ENCODE data around the gene NFKB2. TPM values are rescaled to one million over a fixed set of nuclear protein-coding genes. Genes with fewer than 3 reads are reported as not detected.

NFKB2 gene
- total and polyA plus RNA-seq, 4 experiments from 2014 or later: 6.6 to 147 (median 85.7) TPM

DNA sequence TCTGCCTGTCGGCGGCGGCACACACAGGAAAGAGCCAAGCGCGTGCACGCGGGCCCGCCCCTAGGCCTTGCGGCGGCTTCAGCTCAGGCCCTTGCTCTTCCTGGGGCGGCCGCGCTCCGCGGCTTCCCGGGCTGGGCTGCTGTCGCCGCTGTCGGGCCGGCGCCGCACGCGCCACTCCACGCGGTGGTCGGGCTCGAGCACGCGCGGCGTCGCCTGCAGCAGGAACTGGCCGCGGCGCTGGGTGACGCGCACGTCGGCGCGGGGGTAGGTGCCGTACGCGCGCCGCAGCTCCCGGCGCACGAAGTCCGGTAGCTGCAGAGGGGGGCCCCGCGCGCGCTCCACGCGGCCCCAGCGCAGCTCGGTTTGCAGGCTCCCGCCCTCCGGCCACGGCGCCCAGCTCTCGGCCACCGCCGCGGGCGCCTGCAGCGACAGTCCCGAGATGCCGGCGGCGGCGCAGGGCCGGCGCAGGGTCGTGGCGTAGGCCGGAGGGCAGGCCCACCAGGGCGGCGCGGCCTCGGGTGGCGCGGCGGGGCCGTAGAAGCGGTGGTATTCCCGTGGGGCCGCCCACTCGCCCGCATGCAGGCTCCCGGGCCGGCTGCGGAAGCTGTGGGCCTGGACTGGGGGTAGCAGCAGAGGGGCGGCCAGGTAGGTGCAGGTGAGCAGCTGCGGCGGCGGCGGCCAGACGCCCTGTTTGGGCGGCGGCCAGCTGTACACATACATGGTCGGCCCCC lies 55.0 kb downstream of the NFKB2 start:
- H3K4me3 ChIP-seq (ENCODE audit: low read length in 2 of 2): peak overlapping the region; percentile 96
- Mint-ChIP-seq H3K36me3 (peaks cover 4 to 18% of the 10 kb centered on the region in 2 donors), H3K4me3 (peak overlapping the region; percentile 90 to 96 (median 94)), H3K27ac (peak overlapping the region; percentile 81 to 97 (median 96)), H3K9me3 (no peaks in the 10 kb centered on the region), H3K27me3 (no peaks in the 10 kb centered on the region), H3K4me1 (peaks cover 10 to 31% (median 23%) of the 10 kb centered on the region in 4 donors)
- ChIA-PET CTCF (ENCODE audit: partially characterized antibody) (interaction anchor here (0.7 to 5.2 kb wide), 14 partner anchors 11 to 243 kb away, joined by 3 to 30 read pairs (median 6); partner anchors contain the start of genes ACTR1A, CUEDC2, FBXL15 and SUFU), POLR2A (ENCODE audit: partially characterized antibody) (interaction anchor here (0.5 to 7.5 kb wide), 27 partner anchors 9 to 917 kb away, joined by 3 to 186 read pairs (median 7); partner anchors contain the start of genes ACTR1A, ARL3, CUEDC2 and FBXL15)
- intact Hi-C loops (cut with micrococcal nuclease): loop anchor here (1.0 kb wide), 5 partner anchors 11 to 56 kb away; partner anchors contain the start of gene CUEDC2
- H3K4me1 ChIP-seq (ENCODE audit: insufficient read depth, low read length): peaks cover 23% of the 10 kb centered on the region
- peaks cover 5% of the 10 kb centered on the region for H3K36me3 ChIP-seq (ENCODE audit: insufficient read depth, low read length)
- no peaks in the 10 kb centered on the region for H3K27me3 ChIP-seq (ENCODE audit: insufficient read depth, low read length)
- no peaks in the 10 kb centered on the region for H3K9me3 ChIP-seq (ENCODE audit: control insufficient read depth in 1 of 2, low read length in 2 of 2)
- peak overlapping the region; percentile 79 for H3K27ac ChIP-seq (ENCODE audit: low read depth, low read length)
- peak; percentile 93 to 96 (median 93) for DNase-seq

DNA sequence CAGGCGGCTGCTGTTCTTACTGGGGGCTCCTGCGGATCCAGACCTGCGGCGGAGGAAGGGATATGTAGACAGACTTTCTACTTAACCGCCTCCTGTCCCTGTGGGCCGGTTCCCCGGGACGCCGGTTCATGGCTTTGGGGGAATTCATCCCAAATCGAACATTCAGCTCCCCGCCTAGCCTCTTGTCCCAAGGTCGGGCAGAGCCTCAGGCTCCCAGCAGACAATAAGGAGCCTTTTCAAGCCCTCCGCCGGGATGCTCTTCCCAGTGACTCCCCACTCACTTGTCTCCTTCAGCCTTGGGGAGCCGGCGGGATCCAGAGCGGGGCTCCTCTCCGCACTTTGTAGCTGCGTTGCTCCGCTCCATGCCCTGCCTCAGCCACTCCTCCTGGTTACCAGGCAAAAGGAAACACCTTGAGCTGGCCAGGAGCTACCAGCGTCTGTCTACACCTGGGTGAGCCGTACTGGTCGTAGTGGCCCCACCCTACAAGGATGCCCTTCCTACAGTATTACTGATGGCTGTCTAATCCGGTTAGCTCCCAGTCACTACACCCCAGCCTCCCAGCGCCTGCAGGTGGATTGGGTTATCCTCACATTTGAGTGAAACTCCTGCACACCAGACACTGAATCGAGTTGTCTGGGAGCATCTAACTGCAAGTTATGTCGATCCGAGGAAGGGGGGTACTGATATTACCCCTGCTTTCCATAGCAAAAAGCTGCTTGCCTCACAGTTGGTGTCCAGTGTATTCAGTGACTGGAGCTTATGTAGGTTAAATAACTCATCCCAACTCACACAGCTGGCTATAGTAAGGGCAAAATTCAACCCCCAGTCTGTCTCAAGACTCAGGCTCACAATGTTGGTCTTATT lies 55.8 kb downstream of the NFKB2 start, which contains the start of gene C10orf95:
C10orf95 (minus strand) TSS at position 439 of the 865 bp plus-strand sequence. CDS start 450 bp downstream, outside the sequence.
- CTCF ChIA-PET (ENCODE audit: partially characterized antibody): interaction anchor here (0.6 to 5.2 kb wide), 14 partner anchors 10 to 220 kb away, joined by 3 to 30 read pairs (median 6); partner anchors contain the start of genes ACTR1A, CUEDC2, FBXL15 and SUFU
- POLR2A ChIA-PET (ENCODE audit: partially characterized antibody): interaction anchor here (0.6 to 7.5 kb wide), 23 partner anchors 10 to 632 kb away, joined by 3 to 186 read pairs (median 8); partner anchors contain the start of genes ACTR1A, CUEDC2, FBXL15 and NFKB2
- peak within 1 kb of the TSS; percentile 79 for H3K27ac ChIP-seq (ENCODE audit: low read depth, low read length)
- intact Hi-C loops (cut with micrococcal nuclease): no loop called here
- Mint-ChIP-seq H3K27me3 (no peaks in the 10 kb centered on the region), H3K27ac (peak within 1 kb of the TSS; percentile 77 to 84 (median 81)), H3K4me3 (peak within 1 kb of the TSS; percentile 82 to 96 (median 88)), H3K9me3 (no peaks in the 10 kb centered on the region), H3K36me3 (peaks cover 8 to 20% of the 10 kb centered on the region in 2 donors), H3K4me1 (peaks cover 10 to 31% (median 23%) of the 10 kb centered on the region in 4 donors)
- DNase-seq: no peak
- peaks cover 23% of the 10 kb centered on the region for H3K4me1 ChIP-seq (ENCODE audit: insufficient read depth, low read length)
- no peaks in the 10 kb centered on the region for H3K9me3 ChIP-seq (ENCODE audit: control insufficient read depth in 1 of 2, low read length in 2 of 2)
- H3K4me3 ChIP-seq (ENCODE audit: low read length in 2 of 2): peak within 1 kb of the TSS; percentile 65 to 96
- H3K36me3 ChIP-seq (ENCODE audit: insufficient read depth, low read length): peaks cover 5% of the 10 kb centered on the region
- H3K27me3 ChIP-seq (ENCODE audit: insufficient read depth, low read length): no peaks in the 10 kb centered on the region

Small RNA genes lying within 50 kb of the gene (microRNA-seq; reads per million reads assigned to microRNA genes)
- gene MIR146B (ENCODE audit: borderline microRNAs expressed, borderline number of aligned reads, borderline replicate concordance): 20,409 reads per million, percentile 97 among the genes with 10 or more reads in this experiment

Other genes with a start within 250 kb of the NFKB2 start
- 10 to 100 TPM; 63.7 to 71.6 TPM for gene NOLC1, start 243.3 kb upstream of the NFKB2 start, total RNA-seq
- 10 to 100 TPM; 20.0 to 75.0 TPM for gene NOLC1, start 243.3 kb upstream of the NFKB2 start, polyA plus RNA-seq
- not detected for gene ELOVL3, start 169.4 kb upstream of the NFKB2 start, total RNA-seq
- gene ELOVL3, start 169.4 kb upstream of the NFKB2 start, polyA plus RNA-seq: not detected
- not detected for gene PITX3, start 154.2 kb upstream of the NFKB2 start, total RNA-seq
- gene PITX3, start 154.2 kb upstream of the NFKB2 start, polyA plus RNA-seq: not detected
- 10 to 100 TPM; 39.6 to 44.7 TPM for gene GBF1, start 150.2 kb upstream of the NFKB2 start, total RNA-seq
- 10 to 100 TPM in 1 of 2 donors, 1 to 10 TPM in 1; 3.1 to 23.9 TPM for gene GBF1, start 150.2 kb upstream of the NFKB2 start, polyA plus RNA-seq
- 1 to 10 TPM; 4.9 to 5.4 TPM for gene PSD, start 23.1 kb downstream of the NFKB2 start, total RNA-seq
- gene PSD, start 23.1 kb downstream of the NFKB2 start, polyA plus RNA-seq: 1 to 10 TPM; 2.1 to 2.7 TPM
- gene FBXL15, start 25.1 kb downstream of the NFKB2 start, total RNA-seq: 10 to 100 TPM; 21.1 to 24.1 TPM
- 10 to 100 TPM; 27.5 to 44.5 TPM for gene FBXL15, start 25.1 kb downstream of the NFKB2 start, polyA plus RNA-seq
- gene CUEDC2, start 36.9 kb downstream of the NFKB2 start, total RNA-seq: 10 to 100 TPM; 27.2 to 30.8 TPM
- gene CUEDC2, start 36.9 kb downstream of the NFKB2 start, polyA plus RNA-seq: 10 to 100 TPM; 52.0 to 57.5 TPM
- 1 to 10 TPM in 1 of 2 experiments, under 1 TPM in 1; 0.89 to 1.6 TPM for gene C10orf95, start 55.8 kb downstream of the NFKB2 start, total RNA-seq
- gene C10orf95, start 55.8 kb downstream of the NFKB2 start, polyA plus RNA-seq: under 1 TPM; 0.41 to 0.42 TPM
- gene ACTR1A, start 107.0 kb downstream of the NFKB2 start, total RNA-seq: 10 to 100 TPM; 54.9 to 60.0 TPM
- gene ACTR1A, start 107.0 kb downstream of the NFKB2 start, polyA plus RNA-seq: 10 to 100 TPM; 69.9 to 72.3 TPM
- 10 to 100 TPM; 20.5 to 22.0 TPM for gene SUFU, start 108.3 kb downstream of the NFKB2 start, total RNA-seq
- 10 to 100 TPM in 1 of 2 donors, 1 to 10 TPM in 1; 2.0 to 12.6 TPM for gene SUFU, start 108.3 kb downstream of the NFKB2 start, polyA plus RNA-seq
- 10 to 100 TPM; 68.4 to 71.6 TPM for gene TRIM8, start 248.8 kb downstream of the NFKB2 start, total RNA-seq
- 10 to 100 TPM; 33.0 to 56.4 TPM for gene TRIM8, start 248.8 kb downstream of the NFKB2 start, polyA plus RNA-seq